Measurements from ENCODE around the gene ADGRD1. TPM values are rescaled to one million over a fixed set of nuclear protein-coding genes. Genes with fewer than 3 reads are reported as not detected.
A peak's percentile ranks its signal among the peaks of the same experiment; 100 is the strongest.

The ADGRD1 gene
- total RNA-seq, 1 experiment from 2014 or later = 0.77 TPM

DNA sequence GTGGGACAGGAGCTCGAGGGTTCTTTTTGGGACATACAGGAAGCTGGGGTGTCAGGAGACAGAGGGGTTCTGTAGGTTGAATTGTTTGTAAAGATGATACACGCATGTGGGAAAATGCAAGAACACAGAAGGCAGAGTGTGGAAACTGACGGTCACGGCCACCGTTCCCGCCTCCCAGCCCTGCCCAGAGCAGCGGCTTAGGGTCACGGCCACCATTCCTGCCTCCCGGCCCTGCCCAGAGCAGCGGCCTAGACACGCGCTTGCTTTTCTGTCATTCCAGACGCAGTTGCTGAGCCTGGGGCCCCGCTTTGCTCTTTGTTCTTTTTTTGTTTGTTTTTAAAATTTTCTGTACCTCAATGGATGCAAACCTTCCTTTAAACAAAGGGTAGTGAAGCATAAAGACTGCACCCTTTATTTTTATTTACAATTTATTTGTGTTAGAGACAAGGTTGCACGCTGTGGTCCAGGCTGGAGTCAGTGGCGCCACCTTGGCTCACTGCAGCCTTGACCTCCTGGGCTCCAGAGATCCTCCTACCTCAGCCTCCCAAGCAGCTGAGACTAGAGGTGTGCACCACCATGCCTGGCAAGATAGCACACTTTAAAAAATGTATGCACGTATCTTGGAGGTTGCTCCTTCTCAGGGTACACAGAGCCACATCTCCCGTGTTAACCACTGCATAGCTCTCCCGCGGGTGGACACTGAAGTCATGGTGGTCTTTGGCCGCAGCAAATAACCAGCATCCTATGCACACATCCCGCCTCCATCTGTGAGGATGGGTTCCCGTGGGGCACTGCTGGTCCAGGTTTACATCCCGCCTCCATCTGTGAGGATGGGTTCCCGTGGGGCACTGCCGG is 142.3 kb downstream of the ADGRD1 start:
- peak; percentile 5 for DNase-seq (ENCODE audit: low spot score)
- no peak overlapping the region for H3K27ac Mint-ChIP-seq
- no peak overlapping the region for H3K4me3 Mint-ChIP-seq
- H3K9me3 Mint-ChIP-seq = no peaks in the 10 kb centered on the region
- no peak for ATAC-seq
- no peaks in the 10 kb centered on the region for H3K36me3 Mint-ChIP-seq
- TF ChIP-seq HMGA2 (CRISPR knock-in tag; IDR thresholded peaks at IDR 0.05) (no peak), RORB (CRISPR knock-in tag; IDR thresholded peaks at IDR 0.05) (no peak), SMAD3 (CRISPR knock-in tag; IDR thresholded peaks at IDR 0.05; ENCODE audit: borderline replicate concordance) (no peak), TCF7 (CRISPR knock-in tag; IDR thresholded peaks at IDR 0.05; ENCODE audit: low read depth) (no peak), TEAD1 (CRISPR knock-in tag; IDR thresholded peaks at IDR 0.05) (no peak), E2F5 (CRISPR knock-in tag; IDR thresholded peaks at IDR 0.05) (no peak), FOXJ3 (CRISPR knock-in tag; IDR thresholded peaks at IDR 0.05; ENCODE audit: borderline replicate concordance) (no peak), NR2C2 (CRISPR knock-in tag; IDR thresholded peaks at IDR 0.05) (no peak)
- ChIA-PET CTCF (interaction anchor here (1.0 to 1.9 kb wide), 3 partner anchors 8 to 36 kb away, joined by 4 to 14 read pairs (median 9); no protein-coding TSS in a partner anchor), POLR2A (no interaction called here)
- no peaks in the 10 kb centered on the region for H3K4me1 Mint-ChIP-seq
- H3K27me3 Mint-ChIP-seq (ENCODE audit: low read depth) = no peaks in the 10 kb centered on the region

DNA sequence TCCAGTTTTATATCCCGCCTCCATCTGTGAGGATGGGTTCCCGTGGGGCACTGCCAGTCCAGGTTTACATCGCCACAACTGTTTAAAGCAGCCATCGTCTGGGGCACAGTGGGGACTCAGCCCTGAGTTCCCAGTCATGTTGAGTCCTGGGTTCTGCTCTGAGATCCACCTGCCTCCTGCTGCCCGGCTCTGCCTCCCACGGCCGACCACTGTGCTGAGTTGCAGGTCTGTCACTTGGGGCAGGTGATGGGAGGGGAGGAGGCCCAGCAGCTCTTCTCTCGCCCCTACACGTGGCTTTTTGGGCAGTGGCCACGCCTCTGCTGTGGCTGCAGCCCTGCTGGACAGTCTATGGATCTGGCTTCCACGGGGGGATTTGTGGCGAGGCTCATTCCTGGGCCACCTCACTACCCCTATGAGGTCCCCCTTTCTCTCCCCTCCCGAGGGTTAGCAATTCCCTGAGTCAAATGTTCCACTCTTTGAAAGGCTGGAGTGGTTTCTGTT is 143.0 kb downstream of the ADGRD1 start:
- DNase-seq (ENCODE audit: low spot score) = no peak
- Mint-ChIP-seq H3K4me3 (no peak overlapping the region), H3K4me1 (no peaks in the 10 kb centered on the region), H3K9me3 (no peaks in the 10 kb centered on the region), H3K27ac (no peak overlapping the region), H3K36me3 (no peaks in the 10 kb centered on the region), H3K27me3 (ENCODE audit: low read depth) (no peaks in the 10 kb centered on the region)
- no peak for ATAC-seq
- no peak for TF ChIP-seq CREB1 (CRISPR knock-in tag; IDR thresholded peaks at IDR 0.05)
- TF ChIP-seq TEAD4 (CRISPR knock-in tag; IDR thresholded peaks at IDR 0.05) = no peak
- TF ChIP-seq TP53 (CRISPR knock-in tag; IDR thresholded peaks at IDR 0.05) = no peak
- TF ChIP-seq, protein P1, sequence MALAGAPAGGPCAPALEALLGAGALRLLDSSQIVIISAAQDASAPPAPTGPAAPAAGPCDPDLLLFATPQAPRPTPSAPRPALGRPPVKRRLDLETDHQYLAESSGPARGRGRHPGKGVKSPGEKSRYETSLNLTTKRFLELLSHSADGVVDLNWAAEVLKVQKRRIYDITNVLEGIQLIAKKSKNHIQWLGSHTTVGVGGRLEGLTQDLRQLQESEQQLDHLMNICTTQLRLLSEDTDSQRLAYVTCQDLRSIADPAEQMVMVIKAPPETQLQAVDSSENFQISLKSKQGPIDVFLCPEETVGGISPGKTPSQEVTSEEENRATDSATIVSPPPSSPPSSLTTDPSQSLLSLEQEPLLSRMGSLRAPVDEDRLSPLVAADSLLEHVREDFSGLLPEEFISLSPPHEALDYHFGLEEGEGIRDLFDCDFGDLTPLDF (CRISPR knock-in tag; IDR thresholded peaks at IDR 0.05) = no peak
- TF ChIP-seq ZBTB43 (CRISPR knock-in tag; IDR thresholded peaks at IDR 0.05) = no peak
- no peak for TF ChIP-seq ZNF423 (CRISPR knock-in tag; IDR thresholded peaks at IDR 0.05)
- no peak for TF ChIP-seq ZNF396 (CRISPR knock-in tag; IDR thresholded peaks at IDR 0.05; ENCODE audit: borderline replicate concordance)
- TF ChIP-seq AR (CRISPR knock-in tag; IDR thresholded peaks at IDR 0.05) = no peak
- TF ChIP-seq ETV6 (CRISPR knock-in tag; IDR thresholded peaks at IDR 0.05) = no peak
- POLR2A ChIA-PET = no interaction called here
- CTCF ChIA-PET = no interaction called here

Measured in WTC11 (cell line).